Spleen (tissue), 7 donors: ENCODE measurements around the gene PRR30.

Experiments used
- POLR2A ChIP-seq, 3 donors: fragments of 450-650 bp; IDR thresholded peaks; one replicate each; pipeline ENCODE4 v1.5.1; 2017; ENCODE audit warnings: antibody characterized with exemption in 3 of 3, mild to moderate bottlenecking in 1 of 3
- POLR2AphosphoS5 ChIP-seq, 3 donors: sonication (generic); formaldehyde crosslinking; IDR thresholded peaks; one replicate each; pipeline ENCODE4 v1.5.1; 2017; ENCODE audit warnings: antibody characterized with exemption in 3 of 3
- TF ChIP-seq, protein P1 (sequence below), 11 experiments: fragments of 200-600 bp in 7 of 11; fragments of 450-650 bp in 4 of 11; sonication (generic) in 4 of 11; IDR thresholded peaks in 8 of 11; conservative IDR thresholded peaks in 3 of 11; 1 replicate in 7 of 11; 2 replicates in 4 of 11; pipeline versions ENCODE4 v1.4.0 to v1.8.0; 2016 to 2021; ENCODE audit warnings: antibody characterized with exemption in 11 of 11, inconsistent platforms in 4 of 11, mild to moderate bottlenecking in 1 of 11
- donor health status: DM: no; HTN: no; CAD: no; lungs with moderate emphysema.
- donor health status: DM: no; HTN: no; CAD: no.
- donor health status: DM: no; HTN: no; CAD: no.

DNA sequence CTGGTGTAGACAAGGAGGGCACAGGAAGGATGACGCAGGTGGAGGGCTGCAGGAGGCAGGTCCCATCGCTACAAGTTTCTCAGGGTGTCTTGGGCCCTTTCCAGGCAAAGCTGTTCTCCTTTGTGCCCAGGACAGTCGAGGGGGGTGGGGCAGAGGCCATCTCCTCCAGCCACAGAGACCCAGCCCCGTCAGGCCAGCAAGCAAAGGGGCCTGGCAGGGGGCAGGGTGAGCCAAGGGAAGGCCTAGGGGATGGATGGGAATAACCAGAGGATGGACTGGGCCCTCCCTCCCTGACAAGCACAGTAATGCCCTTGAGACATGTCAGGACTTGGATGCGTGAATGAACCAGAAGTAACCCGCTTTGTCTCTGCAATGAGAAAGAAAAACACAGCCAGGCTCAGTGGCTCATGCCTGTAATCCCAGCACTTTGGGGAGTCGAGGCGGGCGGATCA is 15.9 kb upstream of the PRR30 start:
- TF ChIP-seq, protein P1, sequence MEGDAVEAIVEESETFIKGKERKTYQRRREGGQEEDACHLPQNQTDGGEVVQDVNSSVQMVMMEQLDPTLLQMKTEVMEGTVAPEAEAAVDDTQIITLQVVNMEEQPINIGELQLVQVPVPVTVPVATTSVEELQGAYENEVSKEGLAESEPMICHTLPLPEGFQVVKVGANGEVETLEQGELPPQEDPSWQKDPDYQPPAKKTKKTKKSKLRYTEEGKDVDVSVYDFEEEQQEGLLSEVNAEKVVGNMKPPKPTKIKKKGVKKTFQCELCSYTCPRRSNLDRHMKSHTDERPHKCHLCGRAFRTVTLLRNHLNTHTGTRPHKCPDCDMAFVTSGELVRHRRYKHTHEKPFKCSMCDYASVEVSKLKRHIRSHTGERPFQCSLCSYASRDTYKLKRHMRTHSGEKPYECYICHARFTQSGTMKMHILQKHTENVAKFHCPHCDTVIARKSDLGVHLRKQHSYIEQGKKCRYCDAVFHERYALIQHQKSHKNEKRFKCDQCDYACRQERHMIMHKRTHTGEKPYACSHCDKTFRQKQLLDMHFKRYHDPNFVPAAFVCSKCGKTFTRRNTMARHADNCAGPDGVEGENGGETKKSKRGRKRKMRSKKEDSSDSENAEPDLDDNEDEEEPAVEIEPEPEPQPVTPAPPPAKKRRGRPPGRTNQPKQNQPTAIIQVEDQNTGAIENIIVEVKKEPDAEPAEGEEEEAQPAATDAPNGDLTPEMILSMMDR (IDR thresholded peaks at IDR 0.05 in 8 of 11, conservative IDR thresholded peaks at IDR 0.05 in 3 of 11), result no peak
- TF ChIP-seq POLR2A (IDR thresholded peaks at IDR 0.05) (no peak), POLR2AphosphoS5 (IDR thresholded peaks at IDR 0.05) (no peak)
